OCI-LY3 (cell line): ENCODE measurements around the gene URB2.

Experiments
- H2AFZ ChIP-seq: fragments of 200-600, 300-600 bp; shearing (Covaris generic); 2 replicates; pipeline ENCODE4 v1.6.0; 2014; ENCODE audit warnings: antibody characterized with exemption, low read depth, low read length
- H3K27ac ChIP-seq: fragments of 200-600, 300-600 bp; sonication (generic); 2 replicates; pipeline ENCODE4 v1.5.1; 2014; ENCODE audit warnings: mild to moderate bottlenecking, low read length, moderate library complexity, mixed read lengths
- H3K27me3 ChIP-seq: fragments of 200-600, 300-600 bp; sonication (generic); 2 replicates; pipeline ENCODE4 v1.6.1; 2014; ENCODE audit warnings: low read depth, low read length, mixed read lengths
- H3K36me3 ChIP-seq: fragments of 200-600, 300-600 bp; sonication (generic); replicated peaks from 2 replicates; pipeline ENCODE3; 2014; ENCODE audit warnings: low read depth, low read length, mixed read lengths
- H3K4me1 ChIP-seq: fragments of 300-600, 200-600 bp; sonication (generic); 2 replicates; pipeline ENCODE4 v1.6.1; 2014; ENCODE audit warnings: low read length, mixed read lengths
- H3K4me2 ChIP-seq: fragments of 200-600, 300-600 bp; sonication (generic); 2 replicates; pipeline ENCODE4 v1.6.1; 2014; ENCODE audit warnings: low read length, mixed read lengths
- H3K4me3 ChIP-seq: fragments of 300-600, 200-600 bp; sonication (generic); 2 replicates; pipeline ENCODE4 v1.5.1; 2014; ENCODE audit warnings: antibody characterized with exemption, mild to moderate bottlenecking, low read length, moderate library complexity
- H3K79me2 ChIP-seq: fragments of 300-600, 200-600 bp; shearing (Covaris generic); 2 replicates; pipeline ENCODE4 v1.6.1; 2014; ENCODE audit warnings: mild to moderate bottlenecking, low read length, mixed read lengths
- H3K9ac ChIP-seq: fragments of 300-600, 200-600 bp; shearing (Covaris generic); 2 replicates; pipeline ENCODE4 v1.6.0; 2014; ENCODE audit warnings: mild to moderate bottlenecking, low read length, moderate library complexity
- H3K9me3 ChIP-seq: fragments of 200-600, 300-600 bp; shearing (Covaris generic); 2 replicates; pipeline ENCODE4 v1.6.1; 2014; ENCODE audit warnings: low read length, mixed read lengths; ENCODE audit not compliant: insufficient read depth
- H4K20me1 ChIP-seq: fragments of 200-600, 300-600 bp; sonication (generic); 2 replicates; pipeline ENCODE4 v1.6.1; 2016; ENCODE audit warnings: low read length, mixed read lengths; ENCODE audit not compliant: insufficient read depth
- EZH2phosphoT487 ChIP-seq: fragments of 200-600 bp; shearing (Covaris generic); IDR thresholded peaks from 2 replicates; pipeline ENCODE4 v1.6.1; 2018; ENCODE audit warnings: antibody characterized with exemption, mixed run types, low read depth
- TF ChIP-seq, protein P1 (sequence below): fragments of 200-600, 300-600 bp; sonication (generic); IDR thresholded peaks from 2 replicates; pipeline ENCODE4 v1.5.1; 2014; ENCODE audit warnings: antibody characterized with exemption, low read length, low read depth

Gene URB2

DNA sequence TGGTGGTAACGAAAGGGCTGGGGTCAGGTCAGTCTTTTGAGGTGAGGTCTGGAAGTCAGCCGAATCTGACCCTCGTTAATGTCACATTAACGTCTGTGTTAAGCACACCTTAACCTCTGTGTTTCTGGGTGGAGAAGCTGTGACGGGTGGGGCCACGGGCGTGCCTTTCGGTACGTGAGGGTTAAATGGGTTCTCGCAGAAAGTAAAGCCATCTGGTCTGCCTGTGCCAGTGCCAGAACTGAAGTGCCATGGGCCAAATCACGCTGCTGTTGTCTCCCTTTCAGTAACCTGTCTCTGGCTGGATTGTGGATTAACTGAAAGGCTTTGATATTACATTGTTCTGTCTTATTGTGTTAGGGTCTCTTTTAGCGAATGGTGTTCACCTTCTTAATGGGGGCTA, 14.4 kb downstream of the URB2 start:
- H3K4me2 ChIP-seq, result no peak overlapping the region
- no peak overlapping the region for H2AFZ ChIP-seq
- H3K9ac ChIP-seq, result no peak overlapping the region
- H3K9me3 ChIP-seq, result no peaks in the 10 kb centered on the region
- H3K27me3 ChIP-seq, result no peaks in the 10 kb centered on the region
- peaks cover 39% of the 10 kb centered on the region for H4K20me1 ChIP-seq
- no peak for TF ChIP-seq EZH2phosphoT487
- TF ChIP-seq, protein P1, sequence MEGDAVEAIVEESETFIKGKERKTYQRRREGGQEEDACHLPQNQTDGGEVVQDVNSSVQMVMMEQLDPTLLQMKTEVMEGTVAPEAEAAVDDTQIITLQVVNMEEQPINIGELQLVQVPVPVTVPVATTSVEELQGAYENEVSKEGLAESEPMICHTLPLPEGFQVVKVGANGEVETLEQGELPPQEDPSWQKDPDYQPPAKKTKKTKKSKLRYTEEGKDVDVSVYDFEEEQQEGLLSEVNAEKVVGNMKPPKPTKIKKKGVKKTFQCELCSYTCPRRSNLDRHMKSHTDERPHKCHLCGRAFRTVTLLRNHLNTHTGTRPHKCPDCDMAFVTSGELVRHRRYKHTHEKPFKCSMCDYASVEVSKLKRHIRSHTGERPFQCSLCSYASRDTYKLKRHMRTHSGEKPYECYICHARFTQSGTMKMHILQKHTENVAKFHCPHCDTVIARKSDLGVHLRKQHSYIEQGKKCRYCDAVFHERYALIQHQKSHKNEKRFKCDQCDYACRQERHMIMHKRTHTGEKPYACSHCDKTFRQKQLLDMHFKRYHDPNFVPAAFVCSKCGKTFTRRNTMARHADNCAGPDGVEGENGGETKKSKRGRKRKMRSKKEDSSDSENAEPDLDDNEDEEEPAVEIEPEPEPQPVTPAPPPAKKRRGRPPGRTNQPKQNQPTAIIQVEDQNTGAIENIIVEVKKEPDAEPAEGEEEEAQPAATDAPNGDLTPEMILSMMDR, result no peak
- H3K4me3 ChIP-seq, result no peak overlapping the region
- H3K36me3 ChIP-seq, result peaks cover 55% of the 10 kb centered on the region
- peaks cover 18% of the 10 kb centered on the region for H3K4me1 ChIP-seq
- H3K79me2 ChIP-seq, result peaks cover 100% of the 10 kb centered on the region
- no peak overlapping the region for H3K27ac ChIP-seq

DNA sequence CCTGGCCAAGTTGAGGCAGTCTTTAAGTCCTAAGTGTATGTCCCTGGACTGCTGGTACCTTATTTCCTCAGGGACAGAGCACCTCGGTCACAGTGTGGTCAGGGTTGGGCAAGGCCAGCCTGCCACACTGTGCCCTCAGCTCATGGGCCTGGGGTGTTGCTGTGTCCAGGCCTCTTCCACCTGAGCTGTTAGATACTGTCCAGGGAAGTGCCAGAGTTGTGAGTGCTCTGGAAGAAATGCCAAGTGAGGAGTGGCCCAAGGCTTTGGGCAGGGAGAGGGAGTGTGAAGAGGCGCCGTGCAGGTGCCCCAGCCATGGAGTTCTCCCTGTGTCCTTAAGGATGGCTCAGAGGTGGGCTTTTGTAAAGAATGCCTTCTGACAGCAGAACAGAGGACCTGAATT, 15.3 kb downstream of the URB2 start:
- no peak overlapping the region for H3K27ac ChIP-seq
- H3K36me3 ChIP-seq, result peaks cover 53% of the 10 kb centered on the region
- H3K4me2 ChIP-seq, result no peak overlapping the region
- H3K4me1 ChIP-seq, result peaks cover 18% of the 10 kb centered on the region
- no peak overlapping the region for H2AFZ ChIP-seq
- H3K9ac ChIP-seq, result no peak overlapping the region
- peaks cover 39% of the 10 kb centered on the region for H4K20me1 ChIP-seq
- TF ChIP-seq EZH2phosphoT487, result no peak
- TF ChIP-seq, protein P1, result no peak
- no peak overlapping the region for H3K4me3 ChIP-seq
- no peaks in the 10 kb centered on the region for H3K9me3 ChIP-seq
- no peaks in the 10 kb centered on the region for H3K27me3 ChIP-seq
- peaks cover 96% of the 10 kb centered on the region for H3K79me2 ChIP-seq

DNA sequence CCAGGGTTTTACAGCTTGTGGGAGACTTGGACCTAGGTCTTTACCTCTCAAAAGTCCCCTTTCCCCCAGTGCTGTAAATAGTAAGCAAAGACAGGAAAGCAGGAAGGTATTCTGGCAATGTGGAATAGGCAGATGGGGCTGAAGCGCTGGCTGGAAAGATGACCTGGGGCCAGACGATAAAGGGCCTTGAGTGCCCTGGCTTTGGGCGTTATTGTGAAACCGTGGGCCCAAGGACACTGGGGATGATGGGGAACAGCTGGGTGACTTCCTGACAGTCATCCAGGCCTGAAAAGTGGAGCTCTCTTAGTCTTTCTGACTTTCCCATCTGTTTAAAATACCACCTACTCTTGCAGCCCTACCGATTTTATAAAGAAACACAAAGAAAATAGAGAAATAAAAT, 16.3 kb downstream of the URB2 start:
- Histone ChIP-seq H3K9me3 (no peaks in the 10 kb centered on the region), H4K20me1 (peaks cover 39% of the 10 kb centered on the region), H2AFZ (no peak overlapping the region), H3K79me2 (peaks cover 86% of the 10 kb centered on the region), H3K4me2 (no peak overlapping the region), H3K36me3 (peaks cover 50% of the 10 kb centered on the region), H3K4me1 (peaks cover 18% of the 10 kb centered on the region), H3K9ac (no peak overlapping the region), H3K27me3 (no peaks in the 10 kb centered on the region), H3K4me3 (no peak overlapping the region), H3K27ac (no peak overlapping the region)
- TF ChIP-seq EZH2phosphoT487, result no peak
- TF ChIP-seq, protein P1, result no peak

DNA sequence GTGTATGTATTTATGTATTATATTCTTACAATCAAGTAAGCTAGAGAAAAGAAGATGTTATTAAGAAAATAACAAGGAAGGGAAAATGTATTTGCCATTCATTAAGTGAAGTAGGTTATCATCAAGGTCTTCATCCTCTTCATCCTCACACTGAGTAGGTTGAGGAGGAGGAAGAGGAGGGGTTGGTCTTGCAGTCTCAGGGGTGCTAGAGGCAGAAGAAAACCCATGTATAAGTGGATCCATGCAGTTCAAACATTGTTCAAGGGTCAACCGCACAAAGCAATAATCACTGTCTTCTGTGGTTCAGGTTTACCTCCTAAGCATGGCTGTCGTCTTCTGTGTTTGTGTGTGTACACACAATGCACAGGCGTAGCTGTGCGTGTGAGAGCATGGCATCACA, 16.9 kb downstream of the URB2 start:
- Histone ChIP-seq H3K4me2 (no peak overlapping the region), H3K79me2 (peaks cover 80% of the 10 kb centered on the region), H3K36me3 (peaks cover 50% of the 10 kb centered on the region)

More for the DNA sequence above, 16.9 kb downstream of the URB2 start:
- no peaks in the 10 kb centered on the region for H3K27me3 ChIP-seq
- H3K4me3 ChIP-seq, result no peak overlapping the region
- peaks cover 35% of the 10 kb centered on the region for H4K20me1 ChIP-seq
- H3K9ac ChIP-seq, result no peak overlapping the region
- no peak overlapping the region for H2AFZ ChIP-seq
- no peaks in the 10 kb centered on the region for H3K9me3 ChIP-seq
- H3K27ac ChIP-seq, result no peak overlapping the region
- H3K4me1 ChIP-seq, result peaks cover 18% of the 10 kb centered on the region
- TF ChIP-seq EZH2phosphoT487, result no peak
- TF ChIP-seq, protein P1, result no peak
